Activated CD8-positive, alpha-beta memory T cell treated with anti-CD3 and anti-CD28 coated beads for 4 hours (primary cell): ENCODE data around the gene ARHGEF10L.

Experiments
- DNase-seq, 2 donors: peaks; one replicate each; pipeline ENCODE4 v3.0.0-alpha.2; 2020; ENCODE audit warnings: low read depth in 2 of 2

Gene ARHGEF10L

GRCh38 chr1:17594026-17594425 lies 54.5 kb downstream of the ARHGEF10L start:
- no peak for DNase-seq

GRCh38 chr1:17594690-17595601 lies 55.4 kb downstream of the ARHGEF10L start:
- no peak for DNase-seq

GRCh38 chr1:17595602-17595925 lies 56.1 kb downstream of the ARHGEF10L start:
- no peak for DNase-seq

- DNase-seq: no peak
These were observed 56.7 kb downstream of the ARHGEF10L start for GRCh38 chr1:17596186-17596585.

GRCh38 chr1:17596651-17597509 lies 57.4 kb downstream of the ARHGEF10L start:
- DNase-seq: no peak

GRCh38 chr1:17597651-17598050 lies 58.2 kb downstream of the ARHGEF10L start:
- DNase-seq: no peak

GRCh38 chr1:17598251-17598650 lies 58.8 kb downstream of the ARHGEF10L start:
- no peak for DNase-seq

- no peak for DNase-seq
These were observed 59.9 kb downstream of the ARHGEF10L start for GRCh38 chr1:17599291-17599953.

- DNase-seq: no peak
These were observed 60.4 kb downstream of the ARHGEF10L start for GRCh38 chr1:17599954-17600300.

- no peak for DNase-seq
These were observed 60.8 kb downstream of the ARHGEF10L start for GRCh38 chr1:17600321-17600720.

GRCh38 chr1:17601643-17602382 lies 62.3 kb downstream of the ARHGEF10L start:
- DNase-seq: no peak

- no peak for DNase-seq
These were observed 63.8 kb downstream of the ARHGEF10L start for GRCh38 chr1:17603091-17603841.

- no peak for DNase-seq
These were observed 66.3 kb downstream of the ARHGEF10L start for GRCh38 chr1:17605582-17606344.

GRCh38 chr1:17606826-17607440 lies 67.4 kb downstream of the ARHGEF10L start:
- no peak for DNase-seq

GRCh38 chr1:17607644-17608581 lies 68.4 kb downstream of the ARHGEF10L start:
- DNase-seq: no peak

GRCh38 chr1:17609529-17609928 lies 70.0 kb downstream of the ARHGEF10L start:
- no peak for DNase-seq

GRCh38 chr1:17610085-17610484 lies 70.6 kb downstream of the ARHGEF10L start:
- no peak for DNase-seq

GRCh38 chr1:17610713-17611112 lies 71.2 kb downstream of the ARHGEF10L start:
- DNase-seq: no peak

- no peak for DNase-seq
These were observed 72.5 kb downstream of the ARHGEF10L start for GRCh38 chr1:17611991-17612390.
